Suprapubic skin (tissue), 3 donors: Measurements from ENCODE around the gene CXCL14.

ENCODE experiments used
- CTCF ChIP-seq, 2 donors: fragments of 200-600 bp in 1 of 2; fragments of 450-650 bp in 1 of 2; sonication (generic) in 1 of 2; IDR thresholded peaks; one replicate each; pipeline ENCODE4 v1.5.1; 2016 to 2019; ENCODE audit warnings: antibody characterized with exemption in 2 of 2, mild to moderate bottlenecking in 1 of 2, moderate library complexity in 1 of 2
- POLR2AphosphoS5 ChIP-seq, 3 donors: sonication (generic); formaldehyde crosslinking; IDR thresholded peaks; one replicate each; pipeline ENCODE4 v1.6.1; 2017; ENCODE audit warnings: antibody characterized with exemption in 3 of 3

- no peak for TF ChIP-seq POLR2AphosphoS5 (IDR thresholded peaks at IDR 0.05)
- TF ChIP-seq CTCF (IDR thresholded peaks at IDR 0.05) = no peak
These were observed 35.7 kb downstream of the CXCL14 start for GRCh38 chr5:135543001-135543484.
